Fibroblast of villous mesenchyme (primary cell): ENCODE data around the gene ABCD3. TPM values are rescaled to one million over a fixed set of nuclear protein-coding genes. Genes with fewer than 3 reads are reported as not detected.
"Not testable (repeated sequence)": the region's sequence is repeated elsewhere in the genome, so short reads cannot be mapped to it uniquely, and the experiment has no call there.

Experiments
- DNase-seq: peaks from one replicate; pipeline ENCODE4 v3.0.0-alpha.2; 2010; ENCODE audit warnings: low read depth
- H3K4me3 ChIP-seq: 2 replicates; pipeline ENCODE4 v1.5.1; 2011; ENCODE audit warnings: low read depth, mild to moderate bottlenecking, low read length
- CTCF ChIP-seq: IDR thresholded peaks from 2 replicates; pipeline ENCODE4 v1.5.1; 2012; ENCODE audit warnings: low read depth, mild to moderate bottlenecking, low read length; ENCODE audit not compliant: insufficient read depth
- total RNA-seq: library from RNA; depleted of rRNA; stranded (reverse); fragments of >200 nt; gene quantifications from 2 replicates; pipeline ENCODE4 v1.2.3, GENCODE V29; 2012

Gene ABCD3
- total RNA-seq, result 30.0 and 44.0 TPM in 2 replicates

GRCh38 chr1:94417978-94418663 is at the start of gene ABCD3:
TSS of gene ABCD3 (plus strand) at chr1:94418389. CDS start at chr1:94418479, 90 bp downstream.
- peak within 1 kb of the TSS; percentile 72 for H3K4me3 ChIP-seq
- peak; percentile 99 for DNase-seq
- no peak for TF ChIP-seq CTCF

GRCh38 chr1:94372771-94373170 is 45.4 kb upstream of the ABCD3 start:
- DNase-seq, H3K4me3 ChIP-seq: not testable (repeated sequence)

GRCh38 chr1:94373311-94373710 is 44.9 kb upstream of the ABCD3 start:
- H3K4me3 ChIP-seq, DNase-seq: not testable (repeated sequence)

- DNase-seq, H3K4me3 ChIP-seq: not testable (repeated sequence)
Observed at GRCh38 chr1:94375666-94376065, 42.5 kb upstream of the ABCD3 start.

- H3K4me3 ChIP-seq, DNase-seq: not testable (repeated sequence)
Observed at GRCh38 chr1:94378493-94378892, 39.7 kb upstream of the ABCD3 start.

- no peak overlapping the region for H3K4me3 ChIP-seq
- no peak for TF ChIP-seq CTCF
- no peak for DNase-seq
Observed at GRCh38 chr1:94379615-94380014, 38.6 kb upstream of the ABCD3 start.

GRCh38 chr1:94382201-94382600 is 36.0 kb upstream of the ABCD3 start:
- TF ChIP-seq CTCF, result no peak
- no peak overlapping the region for H3K4me3 ChIP-seq
- DNase-seq, result no peak

- no peak overlapping the region for H3K4me3 ChIP-seq
- DNase-seq, result peak; percentile 48
Observed at GRCh38 chr1:94383966-94384408, 34.2 kb upstream of the ABCD3 start.

More at GRCh38 chr1:94383966-94384408, 34.2 kb upstream of the ABCD3 start:
- TF ChIP-seq CTCF, result no peak
